ENCODE data around the gene ARR3. TPM values are rescaled to one million over a fixed set of nuclear protein-coding genes. Genes with fewer than 3 reads are reported as not detected.
A peak's percentile ranks its signal among the peaks of the same experiment; 100 is the strongest.

The ARR3 gene
- polyA plus RNA-seq, 1 experiment: not detected

DNA sequence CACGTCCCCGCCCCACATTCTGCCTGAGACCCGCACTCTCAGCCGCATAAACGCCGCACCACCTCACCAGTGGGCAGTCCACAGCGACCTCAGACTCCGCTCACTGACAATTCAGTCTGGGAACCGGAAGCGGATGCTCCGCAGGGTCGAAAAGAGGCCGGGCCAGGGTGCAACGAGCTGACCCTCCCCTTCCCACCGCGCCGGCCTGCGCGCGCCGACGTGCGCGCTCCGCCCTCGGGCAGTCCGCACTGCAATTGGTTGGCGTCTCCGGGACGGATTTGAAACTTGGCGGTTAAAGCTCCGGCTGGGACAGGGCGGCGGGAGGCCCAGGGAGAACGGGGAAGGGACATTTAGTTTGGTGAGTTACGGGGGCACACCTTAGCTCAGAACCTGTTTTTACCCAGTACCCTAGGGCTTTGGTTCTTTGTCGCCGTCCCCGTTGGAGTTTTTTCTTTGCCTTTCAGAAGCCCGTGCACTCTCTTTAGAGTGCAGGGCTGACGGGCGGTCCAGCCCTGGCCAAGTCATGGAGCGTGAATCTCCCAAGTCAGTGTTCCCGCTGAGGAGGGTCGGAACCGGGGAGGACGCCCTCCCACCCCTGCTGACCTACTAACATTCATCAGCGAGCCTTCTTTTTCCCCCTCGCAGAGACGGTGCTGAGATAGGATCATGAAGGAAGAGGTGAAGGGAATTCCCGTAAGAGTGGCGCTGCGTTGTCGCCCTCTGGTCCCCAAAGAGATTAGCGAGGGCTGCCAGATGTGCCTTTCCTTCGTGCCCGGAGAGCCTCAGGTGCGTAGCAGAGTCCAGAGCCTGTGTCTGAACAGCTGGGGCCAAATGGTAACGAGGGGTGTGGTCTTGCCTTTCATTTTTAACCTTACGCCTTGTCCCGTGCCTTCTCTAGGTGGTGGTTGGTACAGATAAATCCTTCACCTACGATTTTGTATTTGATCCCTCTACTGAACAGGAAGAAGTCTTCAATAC is 21.9 kb downstream of the ARR3 start, which contains the start of the genes KIF4A and PDZD11:
KIF4A (plus strand) TSS at position 312 of the 978 bp plus-strand sequence; CDS start at position 667, 355 bp downstream.
PDZD11 (minus strand) TSS at position 135 of the 978 bp plus-strand sequence. CDS start 586 bp downstream, outside the sequence.
- CTCF ChIA-PET: interaction anchor here (3.5 kb wide), 1 partner anchor 157 kb away, joined by 16 read pairs; the partner anchor contains the start of gene IGBP1
- POLR2A ChIA-PET: interaction anchor here (0.7 to 1.7 kb wide), 2 partner anchors 9 to 157 kb away, joined by 4 to 7 read pairs; partner anchors contain the start of gene IGBP1
- H3K27ac ChIP-seq (ENCODE audit: low read depth, low read length): peak within 1 kb of the TSS; percentile 31

DNA sequence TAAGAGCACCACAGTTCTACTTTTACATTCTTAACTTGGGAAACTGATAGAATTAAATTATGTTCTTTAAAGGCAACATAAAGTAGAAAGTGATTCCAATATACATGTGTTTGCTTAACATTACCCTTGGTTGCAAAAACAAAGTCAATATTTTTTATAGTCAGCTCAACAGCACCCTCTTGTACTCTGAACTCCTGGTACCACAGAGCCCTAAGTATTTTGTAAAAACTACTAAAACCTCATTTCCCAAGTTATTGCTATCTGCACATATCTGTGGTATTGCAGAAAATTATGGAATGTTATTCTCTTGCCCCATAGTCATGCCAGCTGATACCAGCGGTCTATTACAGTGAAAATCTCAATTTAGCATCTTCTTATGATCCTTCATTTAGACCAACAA is 24.7 kb downstream of the ARR3 start:
- H3K27me3 ChIP-seq (ENCODE audit: control insufficient read depth, insufficient read depth, low read length): no peaks in the 10 kb centered on the region
- TF ChIP-seq, protein P1, sequence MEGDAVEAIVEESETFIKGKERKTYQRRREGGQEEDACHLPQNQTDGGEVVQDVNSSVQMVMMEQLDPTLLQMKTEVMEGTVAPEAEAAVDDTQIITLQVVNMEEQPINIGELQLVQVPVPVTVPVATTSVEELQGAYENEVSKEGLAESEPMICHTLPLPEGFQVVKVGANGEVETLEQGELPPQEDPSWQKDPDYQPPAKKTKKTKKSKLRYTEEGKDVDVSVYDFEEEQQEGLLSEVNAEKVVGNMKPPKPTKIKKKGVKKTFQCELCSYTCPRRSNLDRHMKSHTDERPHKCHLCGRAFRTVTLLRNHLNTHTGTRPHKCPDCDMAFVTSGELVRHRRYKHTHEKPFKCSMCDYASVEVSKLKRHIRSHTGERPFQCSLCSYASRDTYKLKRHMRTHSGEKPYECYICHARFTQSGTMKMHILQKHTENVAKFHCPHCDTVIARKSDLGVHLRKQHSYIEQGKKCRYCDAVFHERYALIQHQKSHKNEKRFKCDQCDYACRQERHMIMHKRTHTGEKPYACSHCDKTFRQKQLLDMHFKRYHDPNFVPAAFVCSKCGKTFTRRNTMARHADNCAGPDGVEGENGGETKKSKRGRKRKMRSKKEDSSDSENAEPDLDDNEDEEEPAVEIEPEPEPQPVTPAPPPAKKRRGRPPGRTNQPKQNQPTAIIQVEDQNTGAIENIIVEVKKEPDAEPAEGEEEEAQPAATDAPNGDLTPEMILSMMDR (IDR thresholded peaks at IDR 0.05; ENCODE audit: low read depth, low read length): no peak
- ChIA-PET POLR2A (interaction anchor here (0.8 kb wide), 1 partner anchor 159 kb away, joined by 4 read pairs; the partner anchor contains the start of gene IGBP1), CTCF (interaction anchor here (1.8 kb wide), 2 partner anchors 10 to 160 kb away, joined by 5 to 17 read pairs; partner anchors contain the start of gene IGBP1)
- H3K27ac ChIP-seq (ENCODE audit: low read depth, low read length): no peak overlapping the region
- DNase-seq (ENCODE audit: low read depth, low spot score): no peak
- H3K4me3 ChIP-seq (ENCODE audit: low read depth, low read length): no peak overlapping the region
- no peaks in the 10 kb centered on the region for H3K9me3 ChIP-seq (ENCODE audit: control insufficient read depth, insufficient read depth, low read length)

More for the DNA sequence above, 21.9 kb downstream of the ARR3 start, which contains the start of the genes KIF4A and PDZD11:
- H3K4me3 ChIP-seq (ENCODE audit: low read depth, low read length): peak within 1 kb of the TSS; percentile 79
- peak; percentile 32 for DNase-seq (ENCODE audit: low read depth, low spot score)
- H3K27me3 ChIP-seq (ENCODE audit: control insufficient read depth, insufficient read depth, low read length): no peaks in the 10 kb centered on the region
- no peaks in the 10 kb centered on the region for H3K9me3 ChIP-seq (ENCODE audit: control insufficient read depth, insufficient read depth, low read length)
- TF ChIP-seq, protein P1 (IDR thresholded peaks at IDR 0.05; ENCODE audit: low read depth, low read length): no peak

DNA sequence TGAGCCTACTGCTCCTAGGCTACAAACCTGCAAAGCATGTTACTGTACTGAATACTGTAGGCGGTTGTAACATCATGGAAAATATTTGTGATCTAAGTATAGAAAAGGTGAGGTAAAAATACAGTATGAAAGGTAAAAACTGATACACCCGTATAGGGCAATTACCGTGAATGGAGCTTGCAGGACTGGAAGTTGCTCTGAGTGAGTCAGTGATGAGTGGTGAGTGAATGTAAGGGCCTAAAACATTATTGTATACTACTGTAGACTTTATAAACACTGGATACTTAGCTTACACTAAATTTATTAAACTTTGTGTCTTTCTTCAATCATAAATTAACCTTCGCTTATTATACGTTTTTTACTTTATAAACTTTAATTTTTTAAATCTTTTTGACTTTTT is 25.5 kb downstream of the ARR3 start:
- TF ChIP-seq, protein P1 (IDR thresholded peaks at IDR 0.05; ENCODE audit: low read depth, low read length): no peak
- Histone ChIP-seq H3K4me3 (ENCODE audit: low read depth, low read length) (no peak overlapping the region), H3K27me3 (ENCODE audit: control insufficient read depth, insufficient read depth, low read length) (no peaks in the 10 kb centered on the region), H3K27ac (ENCODE audit: low read depth, low read length) (no peak overlapping the region), H3K9me3 (ENCODE audit: control insufficient read depth, insufficient read depth, low read length) (no peaks in the 10 kb centered on the region)
- POLR2A ChIA-PET: no interaction called here
- DNase-seq (ENCODE audit: low read depth, low spot score): no peak
- CTCF ChIA-PET: interaction anchor here (1.8 kb wide), 2 partner anchors 9 to 160 kb away, joined by 5 to 17 read pairs; partner anchors contain the start of gene IGBP1

DNA sequence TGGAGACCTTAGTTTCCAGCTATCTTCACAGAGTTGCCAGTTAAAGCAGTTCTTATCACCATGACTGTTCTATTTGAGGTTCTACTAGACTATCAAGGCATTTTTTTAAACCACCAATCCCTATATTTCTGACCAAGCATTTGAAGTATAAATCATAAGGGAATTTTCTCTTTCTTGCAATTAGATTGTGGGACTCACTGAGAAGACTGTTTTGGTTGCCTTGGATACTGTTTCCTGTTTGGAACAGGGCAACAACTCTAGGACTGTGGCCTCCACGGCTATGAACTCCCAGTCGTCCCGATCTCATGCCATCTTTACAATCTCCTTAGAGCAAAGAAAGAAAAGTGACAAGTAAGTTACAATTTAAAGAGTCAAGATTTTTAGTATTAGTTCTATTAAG is 33.6 kb downstream of the ARR3 start:
- Histone ChIP-seq H3K27ac (ENCODE audit: low read depth, low read length) (no peak overlapping the region), H3K4me3 (ENCODE audit: low read depth, low read length) (no peak overlapping the region), H3K27me3 (ENCODE audit: control insufficient read depth, insufficient read depth, low read length) (no peaks in the 10 kb centered on the region), H3K9me3 (ENCODE audit: control insufficient read depth, insufficient read depth, low read length) (no peaks in the 10 kb centered on the region)
- POLR2A ChIA-PET: no interaction called here
- DNase-seq (ENCODE audit: low read depth, low spot score): no peak
- CTCF ChIA-PET: interaction anchor here (1.7 kb wide), 1 partner anchor 8 kb away, joined by 5 read pairs; no protein-coding TSS in a partner anchor
- TF ChIP-seq, protein P1 (IDR thresholded peaks at IDR 0.05; ENCODE audit: low read depth, low read length): no peak

Data from AG04450 (cell line).